AG08395 (cell line): ENCODE measurements around the gene CMC2.

Experiments used
- DNase-seq: peaks from one replicate; pipeline ENCODE4 v3.0.0; 2012; ENCODE audit warnings: mixed read lengths, low spot score

The CMC2 gene

GRCh38 chr16:80973991-80974390 is 32.7 kb downstream of the CMC2 start:
- no peak for DNase-seq

DNA sequence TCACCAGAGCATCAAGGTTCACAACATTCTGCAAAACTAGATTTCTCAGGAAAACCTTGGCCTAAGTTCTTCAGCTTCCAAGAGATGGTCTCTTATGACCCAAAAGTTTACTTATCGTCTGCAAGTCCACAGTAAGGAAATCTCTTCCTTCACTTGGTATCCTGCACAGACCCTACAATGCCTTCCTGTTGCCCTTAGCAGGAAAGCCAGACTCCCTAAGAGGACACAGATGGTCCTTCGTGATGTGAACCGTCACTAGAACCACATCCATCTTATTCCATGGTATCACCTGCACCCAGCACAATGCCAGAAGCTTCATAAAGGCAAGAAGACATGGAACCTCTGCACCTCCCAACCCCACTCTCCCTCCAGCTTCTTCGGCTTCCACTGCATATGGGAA is 34.1 kb downstream of the CMC2 start:
- DNase-seq = no peak

DNA sequence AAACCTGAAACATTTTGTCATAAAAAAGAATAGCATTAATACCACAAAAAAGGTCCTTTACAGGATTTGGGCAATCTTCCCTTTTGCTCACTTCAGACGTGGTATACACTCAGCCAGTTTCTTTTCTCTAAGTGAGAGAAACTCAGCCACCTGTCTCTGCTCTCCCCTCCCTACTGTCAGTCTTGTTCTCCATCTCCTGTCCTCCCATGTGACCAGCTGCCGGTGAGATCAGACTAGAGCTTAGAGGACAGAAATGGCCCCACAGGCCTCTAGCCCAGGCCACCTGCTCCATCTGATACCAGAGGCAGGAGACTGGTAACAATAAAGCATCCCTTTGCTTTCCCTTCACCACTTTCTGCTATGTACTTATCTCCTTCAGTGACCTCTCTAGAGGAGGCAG is 34.9 kb downstream of the CMC2 start:
- DNase-seq = no peak

DNA sequence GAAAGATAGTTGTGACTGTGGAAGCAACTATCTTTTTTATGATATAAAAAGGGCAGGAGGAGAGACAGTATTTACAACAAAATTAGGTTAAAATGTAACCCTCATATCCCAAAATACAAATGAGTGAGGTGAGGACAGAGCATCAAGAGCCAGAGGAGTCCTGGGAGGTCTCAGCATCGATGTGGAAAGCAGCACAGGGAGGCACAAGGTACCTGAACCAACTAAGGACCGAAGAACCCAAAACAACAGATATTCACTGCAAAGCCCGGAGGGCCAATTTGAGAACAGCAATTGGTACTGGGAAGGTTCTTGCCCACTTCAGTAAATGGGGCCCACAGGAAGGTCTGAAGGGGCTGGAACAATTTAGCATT is 37.6 kb downstream of the CMC2 start:
- DNase-seq = no peak

GRCh38 chr16:80968386-80969113 is 38.1 kb downstream of the CMC2 start:
- DNase-seq = peak; percentile 21

DNA sequence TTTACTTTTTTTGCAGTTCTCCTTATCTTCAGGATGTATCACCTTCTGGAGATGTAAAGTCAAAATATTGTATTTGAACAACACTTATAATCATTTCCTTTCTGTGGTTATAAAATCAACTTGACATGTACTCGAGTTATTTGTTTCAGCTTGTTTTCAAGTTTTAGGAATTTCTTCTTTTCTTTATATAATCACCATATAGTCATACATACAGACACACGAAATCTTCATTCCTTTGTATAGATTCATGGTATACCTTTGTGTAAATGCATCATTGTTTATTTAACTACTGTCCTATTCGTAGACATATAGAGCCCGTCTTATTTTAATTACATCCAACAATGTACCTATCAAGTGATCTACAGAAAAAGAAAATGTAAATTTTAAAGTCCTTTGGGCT is 40.1 kb downstream of the CMC2 start:
- DNase-seq = no peak

- no peak for DNase-seq
These were observed 42.3 kb downstream of the CMC2 start for GRCh38 chr16:80964351-80964750.

GRCh38 chr16:80962879-80963278 is 43.8 kb downstream of the CMC2 start:
- DNase-seq = no peak

- DNase-seq = no peak
These were observed 48.4 kb downstream of the CMC2 start for GRCh38 chr16:80958284-80958683.

- no peak for DNase-seq
These were observed 51.7 kb downstream of the CMC2 start for GRCh38 chr16:80954985-80955384.

GRCh38 chr16:80948886-80949493 is 57.7 kb downstream of the CMC2 start:
- DNase-seq = peak; percentile 51

GRCh38 chr16:80947708-80948625 is 58.7 kb downstream of the CMC2 start:
- no peak for DNase-seq

GRCh38 chr16:80947239-80947638 is 59.4 kb downstream of the CMC2 start:
- no peak for DNase-seq

GRCh38 chr16:80946481-80946880 is 60.2 kb downstream of the CMC2 start:
- DNase-seq = no peak

GRCh38 chr16:80940069-80940856 is 66.4 kb downstream of the CMC2 start:
- DNase-seq = no peak

DNA sequence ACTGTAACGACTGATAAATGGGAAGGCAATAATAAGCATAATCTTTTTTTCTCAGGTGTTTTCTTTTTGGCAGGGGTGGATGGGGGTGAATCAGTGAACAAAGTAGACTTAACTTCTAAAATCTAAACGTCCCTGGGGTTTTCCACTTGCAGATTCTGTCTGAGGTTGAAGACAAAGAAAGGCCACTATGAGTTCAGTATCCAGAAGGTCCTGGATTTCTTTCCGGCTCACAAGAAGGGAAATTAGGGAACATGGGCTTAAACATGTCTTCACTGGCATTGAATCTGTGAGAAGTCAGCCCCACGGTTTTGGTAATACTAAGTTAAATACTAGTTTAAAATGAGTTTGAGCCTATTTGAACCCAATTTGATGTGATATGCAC is 67.8 kb downstream of the CMC2 start:
- no peak for DNase-seq

- DNase-seq = peak; percentile 92
These were observed 68.4 kb downstream of the CMC2 start for GRCh38 chr16:80938004-80938878.

DNA sequence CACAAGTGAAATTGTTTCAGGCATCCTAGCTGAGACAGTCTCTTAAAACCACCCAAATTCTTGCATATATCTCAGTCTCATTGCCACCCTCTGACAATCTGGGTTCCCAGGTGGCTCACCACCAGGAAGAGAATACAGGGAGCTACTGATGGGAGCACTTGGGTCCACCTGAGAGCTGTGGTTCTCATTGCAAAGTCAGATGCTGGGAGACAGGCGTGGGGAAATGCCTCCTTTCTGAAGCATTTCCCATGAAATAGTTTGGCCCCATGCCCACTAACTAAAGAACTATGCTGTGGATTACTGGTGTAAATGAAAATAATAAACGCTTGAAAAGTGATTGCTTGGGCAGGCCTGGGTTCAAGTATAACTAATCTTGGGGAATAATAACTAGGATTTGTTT is 70.3 kb downstream of the CMC2 start:
- DNase-seq = no peak

GRCh38 chr16:80935691-80936090 is 71.0 kb downstream of the CMC2 start:
- DNase-seq = no peak

DNA sequence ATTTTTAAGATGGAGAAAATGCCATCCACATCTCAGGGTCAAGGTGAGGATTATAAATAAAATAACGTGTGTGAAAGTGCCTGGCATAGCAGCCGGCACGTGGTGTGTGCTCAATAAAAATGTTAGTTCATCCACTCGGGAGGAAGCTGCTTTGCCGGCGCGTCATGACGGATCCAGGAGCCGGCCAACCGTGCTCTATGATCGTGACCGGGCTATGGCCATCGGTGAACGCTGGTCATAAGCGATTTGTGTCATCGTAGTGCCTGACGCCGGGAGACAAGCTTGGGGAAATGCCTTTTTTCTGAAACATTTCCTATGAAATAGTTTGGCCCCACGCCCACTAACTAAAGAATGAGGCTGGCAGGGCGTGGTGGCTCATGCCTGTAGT is 74.0 kb downstream of the CMC2 start:
- DNase-seq = peak; percentile 39
